ENCODE measurements around the gene PRRX2.

The PRRX2 gene

DNA sequence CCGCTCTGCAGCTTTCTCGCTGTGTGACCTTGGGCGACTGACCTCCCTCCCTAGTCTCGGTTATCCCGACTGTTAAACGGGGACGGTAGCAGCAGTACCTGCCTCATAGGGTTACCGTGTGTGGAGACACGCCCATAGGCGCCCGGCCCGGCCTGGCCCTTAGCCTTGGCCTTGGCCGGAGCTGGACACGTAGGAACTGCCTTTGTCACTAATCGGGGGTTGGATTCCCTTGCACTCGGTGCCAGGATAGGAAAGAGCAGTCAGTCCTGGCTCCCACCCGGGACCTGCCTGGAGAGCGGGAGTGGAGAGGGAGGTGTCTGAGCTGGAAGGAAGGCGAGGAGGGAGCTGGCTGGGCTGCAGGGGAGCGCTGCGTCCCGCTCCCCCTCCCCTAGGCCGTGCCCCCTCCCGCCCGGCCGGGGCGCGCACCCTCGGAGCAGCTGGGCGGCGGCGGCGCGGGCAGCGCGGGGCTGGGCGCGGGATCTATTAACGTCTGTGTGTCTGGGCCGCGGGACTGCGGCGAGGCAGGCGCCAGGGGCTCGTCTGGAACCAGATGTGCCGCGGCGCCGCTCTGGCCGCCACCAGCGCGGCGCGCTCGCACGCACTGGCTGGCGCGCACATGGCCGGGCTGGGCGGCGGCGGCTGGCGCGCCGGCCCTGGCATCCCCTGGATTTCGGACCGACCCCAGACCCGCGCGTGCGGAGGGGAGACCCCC is 31.7 kb downstream of the PRRX2 start:
- H3K4me2 ChIP-seq (ENCODE audit: low read length): no peak overlapping the region
- TF ChIP-seq EZH2 (IDR thresholded peaks at IDR 0.05; ENCODE audit: borderline replicate concordance, low read length): no peak
- TF ChIP-seq CTCF (IDR thresholded peaks at IDR 0.05; ENCODE audit: low read length): no peak
- H3K9ac ChIP-seq (ENCODE audit: low read length): no peak overlapping the region
- no peak overlapping the region for H3K4me3 ChIP-seq (ENCODE audit: low read depth, low read length, poor library complexity, severe bottlenecking)
- H2AFZ ChIP-seq (ENCODE audit: low read length): no peak overlapping the region
- H3K9me3 ChIP-seq (ENCODE audit: low read length): no peaks in the 10 kb centered on the region
- H3K36me3 ChIP-seq (ENCODE audit: insufficient read depth, low read length): no peaks in the 10 kb centered on the region
- no peaks in the 10 kb centered on the region for H3K4me1 ChIP-seq (ENCODE audit: insufficient read depth, low read length, severe bottlenecking)
- H3F3A ChIP-seq (ENCODE audit: insufficient read depth, low read length): no peaks in the 10 kb centered on the region
- no peak overlapping the region for H3K27ac ChIP-seq (ENCODE audit: low read depth, low read length, poor library complexity, severe bottlenecking)
- no peaks in the 10 kb centered on the region for H4K20me1 ChIP-seq (ENCODE audit: insufficient read depth, low read length)
- no peaks in the 10 kb centered on the region for H3K27me3 ChIP-seq (ENCODE audit: insufficient read depth, low read length)
- no peaks in the 10 kb centered on the region for H3K9me2 ChIP-seq (ENCODE audit: low read depth, low read length)
- no peaks in the 10 kb centered on the region for H3K79me2 ChIP-seq (ENCODE audit: insufficient read depth, low read length)

GRCh38 chr9:129697656-129698253 is 32.3 kb downstream of the PRRX2 start:
- Histone ChIP-seq H3K4me3 (ENCODE audit: low read depth, low read length, poor library complexity, severe bottlenecking) (no peak overlapping the region), H3K79me2 (ENCODE audit: insufficient read depth, low read length) (no peaks in the 10 kb centered on the region), H4K20me1 (ENCODE audit: insufficient read depth, low read length) (no peaks in the 10 kb centered on the region), H3K9me2 (ENCODE audit: low read depth, low read length) (no peaks in the 10 kb centered on the region), H3K9me3 (ENCODE audit: low read length) (no peaks in the 10 kb centered on the region), H3F3A (ENCODE audit: insufficient read depth, low read length) (no peaks in the 10 kb centered on the region), H3K27ac (ENCODE audit: low read depth, low read length, poor library complexity, severe bottlenecking) (no peak overlapping the region), H3K9ac (ENCODE audit: low read length) (no peak overlapping the region), H3K4me2 (ENCODE audit: low read length) (no peak overlapping the region), H3K36me3 (ENCODE audit: insufficient read depth, low read length) (no peaks in the 10 kb centered on the region), H2AFZ (ENCODE audit: low read length) (no peak overlapping the region), H3K4me1 (ENCODE audit: insufficient read depth, low read length, severe bottlenecking) (no peaks in the 10 kb centered on the region), H3K27me3 (ENCODE audit: insufficient read depth, low read length) (no peaks in the 10 kb centered on the region)
- no peak for TF ChIP-seq EZH2 (IDR thresholded peaks at IDR 0.05; ENCODE audit: borderline replicate concordance, low read length)

GRCh38 chr9:129698254-129698757 is 32.9 kb downstream of the PRRX2 start:
- no peaks in the 10 kb centered on the region for H3K9me3 ChIP-seq (ENCODE audit: low read length)
- no peak overlapping the region for H3K27ac ChIP-seq (ENCODE audit: low read depth, low read length, poor library complexity, severe bottlenecking)
- no peaks in the 10 kb centered on the region for H3F3A ChIP-seq (ENCODE audit: insufficient read depth, low read length)
- no peak overlapping the region for H3K4me2 ChIP-seq (ENCODE audit: low read length)
- no peaks in the 10 kb centered on the region for H4K20me1 ChIP-seq (ENCODE audit: insufficient read depth, low read length)
- H3K4me3 ChIP-seq (ENCODE audit: low read depth, low read length, poor library complexity, severe bottlenecking): no peak overlapping the region
- H2AFZ ChIP-seq (ENCODE audit: low read length): no peak overlapping the region
- no peak overlapping the region for H3K9ac ChIP-seq (ENCODE audit: low read length)
- TF ChIP-seq EZH2 (IDR thresholded peaks at IDR 0.05; ENCODE audit: borderline replicate concordance, low read length): no peak
- no peak for TF ChIP-seq CTCF (IDR thresholded peaks at IDR 0.05; ENCODE audit: low read length)
- H3K9me2 ChIP-seq (ENCODE audit: low read depth, low read length): no peaks in the 10 kb centered on the region
- no peaks in the 10 kb centered on the region for H3K27me3 ChIP-seq (ENCODE audit: insufficient read depth, low read length)
- H3K79me2 ChIP-seq (ENCODE audit: insufficient read depth, low read length): no peaks in the 10 kb centered on the region
- no peaks in the 10 kb centered on the region for H3K4me1 ChIP-seq (ENCODE audit: insufficient read depth, low read length, severe bottlenecking)
- no peaks in the 10 kb centered on the region for H3K36me3 ChIP-seq (ENCODE audit: insufficient read depth, low read length)

Data from OCI-LY1 (cell line).